ENCODE data around the gene SLC4A5.
"Not testable (repeated sequence)": the region's sequence is repeated elsewhere in the genome, so short reads cannot be mapped to it uniquely, and the experiment has no call there.

Gene SLC4A5

DNA sequence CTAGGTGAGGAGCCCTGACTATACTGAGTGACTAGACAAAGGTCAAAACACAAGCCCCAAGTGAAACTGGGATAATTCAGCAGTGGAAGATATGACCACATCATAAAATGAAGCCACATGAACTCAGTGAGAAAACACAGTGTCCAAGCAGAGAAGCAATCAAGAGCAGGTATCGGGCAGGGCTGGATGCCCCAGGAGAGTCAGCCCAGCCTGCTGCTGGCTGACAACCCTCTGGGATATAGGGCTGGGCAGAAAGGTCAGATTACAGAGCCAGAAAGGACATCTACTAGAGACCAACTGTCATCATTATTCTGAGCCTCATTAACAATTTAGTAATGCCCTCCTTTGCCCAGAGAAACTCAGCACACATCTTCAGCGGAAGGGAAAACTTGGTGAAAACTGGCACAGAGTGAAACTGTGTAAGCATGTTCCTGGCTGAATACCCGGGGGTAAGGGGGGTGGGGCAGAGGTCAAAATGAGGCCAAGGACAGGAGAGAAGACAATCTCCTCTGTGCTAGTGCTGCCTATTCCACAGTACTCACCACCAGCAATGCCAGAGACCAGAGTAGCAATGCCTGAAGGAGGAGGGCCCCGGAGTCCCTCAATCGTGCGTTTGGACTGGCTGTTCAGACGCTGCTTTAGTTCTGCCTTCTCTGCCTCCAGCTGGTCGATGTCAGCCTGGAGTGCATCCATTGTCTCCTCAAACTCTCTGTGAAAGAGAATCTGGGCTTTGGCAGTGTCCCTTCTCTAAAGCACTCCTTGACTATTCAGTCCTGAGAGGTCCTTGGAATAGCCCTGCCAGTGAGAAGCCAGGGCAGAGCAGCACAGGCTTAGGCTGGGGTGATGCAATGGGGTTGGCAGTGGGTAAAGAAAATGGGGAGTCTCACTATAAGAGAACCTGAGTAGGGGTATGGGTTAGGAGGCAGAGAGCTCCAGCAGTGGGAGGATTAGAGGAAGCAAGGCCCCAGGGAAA, 21.6 kb upstream of the SLC4A5 start:
- no peak for DNase-seq (ENCODE audit: low spot score)

DNA sequence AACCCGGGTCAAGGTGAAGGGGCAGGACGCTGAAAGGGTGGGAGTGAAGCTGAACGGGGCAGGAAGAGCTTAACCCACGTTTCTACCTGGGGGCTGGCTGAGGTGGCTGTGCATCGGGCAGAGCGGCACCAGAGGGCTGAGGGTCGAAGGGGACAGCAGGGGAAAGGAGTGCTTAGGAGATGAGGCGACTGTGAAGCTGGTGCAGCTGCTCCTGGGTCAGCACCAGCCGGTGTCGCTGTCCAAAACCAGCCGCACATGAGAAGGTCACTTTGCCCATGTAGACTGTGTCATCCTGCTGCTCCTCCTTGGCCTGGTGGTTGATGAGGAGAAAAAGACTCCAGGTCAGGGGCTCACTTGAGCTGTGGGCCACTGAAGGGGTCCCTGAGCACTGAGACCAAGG, 18.1 kb upstream of the SLC4A5 start:
- DNase-seq (ENCODE audit: low spot score), result no peak

DNA sequence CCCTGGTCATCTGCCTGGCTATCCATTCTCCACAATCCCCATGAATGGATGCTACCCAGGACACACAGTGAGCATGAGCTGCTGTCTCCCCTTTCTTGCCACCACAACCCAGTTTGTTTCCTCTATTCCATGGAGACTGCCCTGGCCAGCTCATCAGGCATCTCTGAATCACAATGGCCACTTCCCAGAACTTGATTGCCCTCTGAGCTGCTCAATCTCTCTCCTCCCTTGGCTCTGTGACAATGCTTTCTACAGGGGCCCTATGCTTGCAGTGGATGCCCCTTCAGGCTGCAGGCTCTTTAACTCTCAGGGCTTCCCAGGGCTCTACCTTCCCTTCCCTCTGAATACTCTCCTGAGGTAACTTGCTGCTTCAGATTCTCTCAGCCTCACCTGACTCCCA, 14.4 kb upstream of the SLC4A5 start:
- no peak for DNase-seq (ENCODE audit: low spot score)

DNA sequence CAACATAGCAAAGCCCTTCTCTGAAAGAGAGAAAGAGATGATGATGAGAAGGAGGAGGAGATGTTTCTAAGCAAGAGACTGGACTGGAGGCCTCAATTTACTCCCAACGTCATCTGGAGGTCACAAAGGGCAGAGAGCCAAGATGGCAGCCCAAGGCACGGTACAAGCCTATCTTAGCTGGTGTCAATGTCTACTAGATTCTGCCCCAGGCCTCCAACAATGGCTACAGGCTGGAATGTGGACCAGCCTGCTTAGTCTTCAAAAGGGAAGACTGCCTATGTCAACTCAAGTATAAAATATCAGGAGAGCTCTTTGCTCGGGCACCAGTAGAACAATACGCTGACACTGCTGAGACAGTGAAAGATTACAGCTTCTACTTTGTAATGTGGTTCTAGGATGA, 6.7 kb upstream of the SLC4A5 start:
- no peak for DNase-seq (ENCODE audit: low spot score)

DNA sequence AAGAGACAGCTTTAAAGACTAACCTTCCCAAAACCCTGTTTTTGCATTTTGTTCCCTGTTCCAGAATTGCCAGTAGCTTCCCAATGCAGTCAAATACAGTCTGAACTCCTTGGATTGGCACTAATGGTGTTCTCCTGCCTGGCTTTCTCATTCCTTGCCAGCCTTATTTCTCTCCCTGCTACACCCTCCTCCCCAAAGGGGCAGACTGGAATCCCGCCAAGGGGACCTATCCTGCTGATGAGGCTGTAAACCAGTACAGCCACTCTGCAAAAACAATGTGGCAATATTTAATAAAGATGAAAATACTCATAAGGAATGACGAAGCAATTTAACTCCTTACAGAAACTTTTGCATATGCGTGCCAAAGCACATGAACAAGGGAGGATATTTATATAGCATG, 4.5 kb upstream of the SLC4A5 start:
- DNase-seq (ENCODE audit: low spot score), result no peak

DNA sequence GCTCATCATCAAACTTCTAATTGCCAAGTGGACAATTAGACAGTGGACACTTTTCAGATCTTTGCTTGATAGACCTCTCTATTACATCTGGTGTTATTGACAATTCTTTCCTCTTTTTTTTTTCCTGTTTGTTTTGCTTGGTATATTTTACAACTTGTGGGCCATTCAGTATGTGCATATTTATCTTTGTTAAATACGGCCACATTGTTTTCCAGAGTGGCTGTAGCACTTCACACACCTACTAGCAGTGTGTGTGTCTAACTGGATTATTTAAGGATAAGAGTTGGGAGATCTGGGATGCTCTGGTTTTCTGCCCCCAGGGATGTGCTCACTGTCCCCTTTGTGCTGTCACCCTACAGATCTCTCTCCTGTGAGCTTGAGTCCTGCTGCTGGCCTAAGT, 4.1 kb upstream of the SLC4A5 start:
- DNase-seq (ENCODE audit: low spot score), result no peak

DNA sequence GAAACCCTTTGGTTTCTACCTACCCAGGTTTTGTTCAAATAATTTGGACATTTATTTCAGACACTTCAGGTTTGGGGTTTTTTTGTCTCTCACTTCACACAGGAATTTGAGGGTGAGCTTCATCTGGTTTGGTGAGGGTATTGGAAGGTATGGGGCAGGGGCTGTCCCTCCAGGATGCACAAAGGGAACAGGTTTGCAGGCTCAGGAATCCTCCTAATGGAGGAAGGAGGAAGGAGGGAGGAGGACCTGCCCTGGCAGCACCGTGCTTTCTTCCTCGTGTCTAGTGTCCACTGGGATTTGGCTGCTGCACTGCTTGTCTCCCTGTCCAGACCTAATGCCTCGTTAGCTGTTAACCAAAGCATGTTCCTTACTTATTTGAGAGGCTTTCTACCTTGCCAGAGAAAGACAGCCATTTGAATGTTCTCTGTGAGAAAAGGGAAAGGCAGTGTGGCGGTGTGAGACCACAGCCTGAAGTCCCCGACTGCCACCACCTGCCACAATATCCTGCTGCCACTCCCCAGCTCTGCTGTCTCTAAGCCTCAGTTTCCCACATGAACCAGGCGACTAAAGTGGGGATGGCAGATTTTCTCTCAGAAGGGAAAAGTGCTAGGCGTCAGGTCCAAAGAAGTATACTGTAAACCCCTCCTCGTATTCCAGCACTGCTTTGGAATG, 2.2 kb upstream of the SLC4A5 start:
- no peak for DNase-seq (ENCODE audit: low spot score)

DNA sequence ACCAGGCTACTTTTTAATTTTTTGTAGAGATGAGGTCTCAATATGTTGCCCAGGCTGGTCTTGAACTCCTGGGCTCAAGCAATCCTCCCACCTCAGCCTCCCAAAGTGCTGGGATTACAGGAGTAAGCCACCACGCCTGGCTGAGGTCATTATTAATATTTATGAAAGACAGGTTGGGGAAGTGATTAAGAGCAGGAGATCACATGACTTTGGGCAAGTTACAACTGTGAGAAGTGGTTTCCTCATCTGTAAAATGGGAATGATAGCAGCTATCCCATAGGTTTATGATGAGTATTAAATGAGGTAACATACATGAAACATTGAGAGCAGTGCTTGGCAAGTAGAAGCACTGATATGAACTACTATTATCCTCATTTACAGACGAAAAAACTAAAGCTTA, 7.0 kb downstream of the SLC4A5 start:
- DNase-seq (ENCODE audit: low spot score), result not testable (repeated sequence)

DNA sequence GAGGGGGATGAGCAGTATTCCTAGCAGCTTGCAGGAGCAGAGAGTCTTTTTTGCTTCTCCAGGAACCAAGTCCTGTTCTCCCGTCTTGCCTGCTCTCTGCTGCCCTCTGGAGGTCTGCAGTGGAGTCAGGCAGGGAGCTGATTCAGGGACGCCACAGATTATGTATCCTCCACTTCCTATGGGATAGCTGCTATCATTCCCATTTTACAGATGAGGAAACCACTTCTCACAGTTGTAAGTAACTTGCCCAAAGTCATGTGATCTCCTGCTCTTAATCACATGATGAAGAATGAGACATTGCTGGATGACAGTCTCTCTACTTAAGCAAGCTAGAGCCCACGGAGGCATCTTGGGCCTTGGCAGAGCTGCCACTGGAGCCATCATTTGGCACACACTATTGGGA, 8.3 kb downstream of the SLC4A5 start:
- peak; percentile 77 for DNase-seq (ENCODE audit: low spot score)

DNA sequence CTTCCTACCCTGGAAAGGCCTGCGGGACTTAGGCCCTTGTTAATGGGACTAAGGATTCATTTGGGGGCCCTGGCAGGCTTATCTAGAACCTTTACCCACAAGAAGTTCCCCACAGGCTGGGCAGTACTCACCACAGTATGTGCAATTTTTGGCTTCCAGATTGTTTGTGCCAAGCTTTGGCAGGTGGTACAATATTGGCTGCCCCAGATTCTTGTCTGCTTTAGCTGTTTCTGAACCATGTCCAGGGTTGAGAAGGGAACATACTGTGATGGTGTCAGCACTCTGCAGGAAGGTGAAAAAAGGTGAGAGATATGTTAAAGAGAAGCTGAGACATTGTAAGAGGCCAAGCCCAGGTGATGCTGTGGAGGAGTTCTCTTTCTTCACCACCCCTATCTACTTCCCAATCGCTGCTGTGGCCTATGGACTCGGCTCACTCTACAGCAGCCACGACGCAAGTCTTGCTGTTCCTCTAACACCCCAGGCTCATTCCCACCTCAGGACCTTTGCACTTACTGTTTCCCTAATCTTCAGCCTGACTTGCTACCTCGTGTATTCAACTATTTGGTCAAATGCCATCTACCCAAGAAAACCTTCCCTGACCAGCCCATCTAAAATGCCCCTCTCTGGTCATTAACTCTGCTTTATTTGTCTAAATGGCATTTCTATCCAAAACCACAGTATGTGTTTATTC, 9.2 kb downstream of the SLC4A5 start:
- no peak for DNase-seq (ENCODE audit: low spot score)

DNA sequence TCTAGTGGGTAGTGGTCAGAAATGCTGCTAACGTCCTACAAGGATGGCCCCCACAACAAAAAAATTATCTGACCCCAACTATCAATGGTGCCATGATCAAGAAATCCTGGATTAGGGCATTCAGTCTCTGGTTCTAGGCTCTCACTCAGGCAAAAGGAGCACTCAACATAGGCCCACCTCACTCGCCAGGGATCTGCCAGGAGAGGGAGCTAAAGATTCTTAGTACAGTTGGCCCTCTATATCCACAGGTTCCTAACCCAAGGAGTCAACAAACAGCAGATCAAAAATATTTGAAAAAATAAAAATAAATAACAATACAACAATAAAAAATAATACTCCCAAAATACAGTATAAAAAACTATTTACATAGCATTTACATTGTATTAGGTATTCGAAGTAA, 10.0 kb downstream of the SLC4A5 start:
- no peak for DNase-seq (ENCODE audit: low spot score)

DNA sequence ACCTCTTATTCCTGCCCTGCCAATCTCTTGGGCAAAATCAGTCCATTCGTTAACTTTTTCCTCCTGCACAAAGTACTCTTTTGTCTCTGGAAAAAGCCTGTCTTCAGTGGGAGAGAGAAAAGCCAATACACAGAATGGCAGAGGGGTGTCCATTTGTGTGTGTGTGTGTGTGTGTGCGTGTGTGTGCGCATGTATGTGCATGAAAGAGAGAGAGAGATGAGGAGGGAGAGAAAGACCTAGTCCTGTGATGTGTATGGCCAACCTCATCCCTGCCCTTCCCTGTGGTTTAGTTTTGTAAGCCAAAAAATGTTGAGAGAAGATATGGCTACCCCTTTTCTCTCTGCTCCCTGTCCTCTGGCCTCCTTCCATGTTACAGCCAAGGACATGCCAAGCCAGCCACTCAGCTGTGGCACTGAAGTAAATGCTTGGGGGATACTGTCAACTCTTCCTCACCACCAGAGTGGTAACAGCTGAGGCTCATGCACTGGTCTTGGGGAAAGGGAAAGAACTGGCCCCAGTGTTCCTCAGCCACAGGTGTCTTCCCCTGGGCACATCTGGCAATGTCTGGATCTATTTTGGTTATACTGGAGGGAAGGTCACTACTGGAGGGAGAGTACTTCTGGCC, 10.6 kb downstream of the SLC4A5 start:
- no peak for DNase-seq (ENCODE audit: low spot score)

DNA sequence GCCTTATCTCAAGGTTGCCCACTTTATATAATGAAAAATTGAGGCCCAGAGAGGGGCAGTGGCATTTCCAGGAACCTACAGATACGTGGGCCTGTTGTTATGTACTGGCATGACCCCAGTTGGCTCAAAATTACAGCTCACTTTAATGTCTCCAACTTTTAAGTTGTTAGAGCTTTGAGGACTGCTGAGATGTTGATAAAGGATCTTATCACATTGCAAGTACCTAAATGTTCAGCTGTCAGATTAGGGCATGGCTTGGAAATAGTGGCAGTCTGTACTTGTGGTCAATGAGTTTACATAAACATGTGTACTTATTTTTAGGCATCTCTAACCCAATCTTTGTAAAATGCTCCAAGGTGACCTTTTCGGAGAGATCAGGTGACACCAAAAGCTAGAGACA, 14.6 kb downstream of the SLC4A5 start:
- DNase-seq (ENCODE audit: low spot score), result no peak

DNA sequence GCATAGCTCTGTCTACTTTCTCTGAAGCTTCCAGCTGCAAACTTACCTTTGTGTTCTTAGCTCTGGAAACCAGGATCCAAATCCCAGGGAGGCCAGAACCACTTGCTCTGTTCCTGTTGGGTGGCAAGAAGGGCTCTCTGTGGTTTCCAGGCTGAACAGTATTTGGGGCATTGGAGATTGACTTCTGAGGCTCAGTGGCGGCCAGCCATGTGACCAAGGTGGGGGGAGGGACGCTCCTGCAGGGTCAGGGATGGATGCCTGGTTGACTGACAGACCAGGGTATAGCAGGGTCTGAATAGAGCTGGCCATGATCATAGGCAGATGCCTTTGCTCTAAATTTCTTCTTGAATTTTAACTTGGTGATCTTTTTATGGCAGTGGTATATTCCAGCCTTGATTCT, 15.1 kb downstream of the SLC4A5 start:
- DNase-seq (ENCODE audit: low spot score), result no peak

DNA sequence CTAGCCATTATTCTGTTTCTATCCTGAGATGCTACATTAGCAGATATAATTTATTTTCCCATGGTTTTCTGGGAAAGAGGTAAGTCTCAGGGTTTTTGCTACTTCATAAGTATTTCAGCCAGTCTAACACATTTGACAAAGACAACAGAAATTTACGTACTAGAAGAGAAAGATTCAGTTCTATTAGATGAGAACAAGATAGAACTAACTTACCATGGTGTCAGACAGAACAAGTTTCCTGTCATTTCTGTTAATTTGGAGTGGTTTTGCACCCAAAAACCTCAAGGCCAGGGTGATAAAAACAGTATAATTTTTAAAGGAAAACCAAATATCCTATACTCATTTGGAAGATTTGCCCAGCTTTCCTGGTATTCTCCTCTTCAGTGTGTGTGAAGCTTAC, 15.6 kb downstream of the SLC4A5 start:
- no peak for DNase-seq (ENCODE audit: low spot score)

DNA sequence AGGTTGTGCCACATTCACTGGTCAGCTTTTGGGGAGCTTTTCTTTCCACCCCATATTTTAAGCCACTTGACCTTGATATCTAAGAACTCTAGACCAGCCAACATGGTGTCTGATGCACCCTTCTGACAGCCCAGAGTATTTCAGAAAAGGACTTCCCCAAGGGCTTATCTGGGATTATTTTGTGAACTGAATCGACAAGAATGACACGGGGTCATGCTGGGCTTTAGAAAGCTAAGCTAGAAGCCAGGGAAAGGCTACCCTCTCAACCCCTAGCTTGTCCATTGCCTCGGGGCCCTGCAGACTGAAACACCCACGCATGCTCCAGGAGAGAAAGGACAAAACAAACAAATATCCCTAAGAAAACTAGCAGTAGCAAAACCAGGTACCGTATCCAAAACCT, 16.0 kb downstream of the SLC4A5 start:
- no peak for DNase-seq (ENCODE audit: low spot score)

DNA sequence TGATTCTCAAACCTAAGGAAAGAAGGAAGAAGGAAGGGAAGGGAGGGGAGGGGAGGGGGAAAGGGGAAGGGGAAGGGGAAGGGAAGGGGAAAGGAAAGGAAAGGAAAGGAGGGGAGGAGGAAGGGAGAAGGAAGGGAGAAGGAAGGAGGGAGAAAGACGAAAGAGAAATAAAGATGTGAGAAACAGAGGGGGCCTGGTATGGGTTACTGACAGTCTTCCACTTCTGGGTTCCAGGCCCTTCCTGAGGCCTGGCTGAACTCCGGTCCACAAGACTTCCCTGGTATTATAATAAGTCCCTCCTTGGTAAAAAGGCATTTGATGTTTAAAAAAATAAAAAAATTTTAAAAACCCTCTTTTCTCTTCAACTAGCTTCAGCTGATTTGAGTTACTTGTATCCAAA, 17.4 kb downstream of the SLC4A5 start:
- DNase-seq (ENCODE audit: low spot score), result no peak

DNA sequence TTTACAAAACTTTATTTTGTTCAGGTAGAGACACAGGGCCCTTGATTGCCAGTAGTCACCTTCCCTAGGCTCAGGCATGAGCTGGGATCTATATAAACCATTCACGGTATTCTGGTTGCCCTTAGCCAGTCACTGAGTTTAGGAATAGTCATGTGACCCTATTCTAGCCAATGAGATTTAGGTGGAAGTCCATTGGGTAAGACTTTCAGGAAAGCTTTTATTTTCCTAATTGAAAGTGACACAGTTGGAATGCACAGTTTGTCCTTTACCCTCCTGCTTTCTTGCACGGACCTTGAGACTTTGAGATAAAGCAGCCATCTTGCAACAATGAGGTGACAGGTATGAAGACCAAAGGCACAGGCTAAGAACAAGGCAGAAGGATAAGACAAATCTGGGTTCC, 21.5 kb downstream of the SLC4A5 start:
- DNase-seq (ENCODE audit: low spot score), result no peak

DNA sequence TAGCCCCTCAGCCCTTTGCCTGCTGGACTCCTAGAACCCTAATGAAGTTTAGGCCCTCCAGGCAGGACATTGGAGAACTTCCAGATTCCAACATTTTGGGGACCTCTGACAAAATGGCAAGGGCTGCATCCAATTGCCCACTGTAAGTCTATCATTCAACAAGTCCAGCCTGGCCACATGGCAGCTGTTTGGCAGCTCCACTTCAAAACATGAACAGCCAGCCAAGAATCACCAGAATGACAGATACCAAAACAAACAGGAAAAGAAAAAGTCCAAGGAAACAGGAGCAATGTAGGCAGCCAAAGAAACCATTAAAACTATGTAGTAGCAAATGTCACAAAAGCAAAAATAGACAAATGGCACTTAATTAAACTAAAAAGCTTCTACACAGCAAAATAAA, 25.5 kb downstream of the SLC4A5 start:
- DNase-seq (ENCODE audit: low spot score), result no peak

DNA sequence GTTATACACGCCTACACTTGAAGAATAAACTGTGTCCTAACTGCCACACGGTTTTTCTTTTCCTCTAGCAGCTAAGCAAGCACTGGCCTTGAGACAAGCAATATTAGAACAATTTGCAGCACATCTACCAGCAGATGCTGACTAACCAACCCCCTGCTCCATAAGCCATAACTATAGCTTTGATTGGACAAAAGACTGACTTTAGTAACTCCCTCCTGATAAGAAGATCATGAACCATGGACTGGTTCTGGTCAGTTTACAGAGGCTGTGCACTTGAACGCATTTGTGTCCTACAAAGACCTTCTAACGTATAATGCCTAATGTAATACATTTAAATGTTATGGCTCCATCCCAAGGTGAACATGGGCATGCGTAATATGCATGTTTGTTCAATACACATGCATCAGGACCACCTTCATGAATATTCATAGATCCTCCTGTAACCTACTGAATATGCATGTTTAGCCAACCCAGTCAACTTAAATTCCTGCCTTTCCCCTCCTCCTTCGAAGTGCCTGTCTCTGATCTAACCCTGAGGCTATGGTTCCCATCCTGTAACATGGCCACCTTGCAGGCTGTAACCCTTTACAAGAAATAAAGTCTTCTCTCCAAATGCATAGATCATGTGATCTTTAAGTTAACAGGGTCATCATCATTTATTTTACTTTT, 26.5 kb downstream of the SLC4A5 start:
- no peak for DNase-seq (ENCODE audit: low spot score)

DNA sequence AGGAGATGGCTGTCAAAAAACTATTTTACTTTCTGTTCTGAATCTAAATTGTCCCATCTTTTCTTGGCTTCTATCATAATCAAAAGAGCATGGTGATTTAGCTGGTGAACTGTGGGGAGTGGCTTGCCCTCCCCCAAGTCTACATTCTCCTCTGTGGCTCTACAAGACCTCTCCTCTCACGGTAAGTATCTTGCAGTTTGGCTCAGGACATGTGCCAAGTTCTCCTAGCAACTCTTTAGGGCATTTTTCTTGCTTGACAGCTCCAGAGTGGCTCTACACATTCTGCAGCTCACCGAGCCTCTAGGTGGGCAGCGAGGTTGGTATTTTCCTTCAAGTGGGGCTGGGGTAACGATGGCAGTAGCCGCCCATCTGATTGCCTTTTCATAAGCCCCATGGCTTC, 29.1 kb downstream of the SLC4A5 start:
- no peak for DNase-seq (ENCODE audit: low spot score)

DNA sequence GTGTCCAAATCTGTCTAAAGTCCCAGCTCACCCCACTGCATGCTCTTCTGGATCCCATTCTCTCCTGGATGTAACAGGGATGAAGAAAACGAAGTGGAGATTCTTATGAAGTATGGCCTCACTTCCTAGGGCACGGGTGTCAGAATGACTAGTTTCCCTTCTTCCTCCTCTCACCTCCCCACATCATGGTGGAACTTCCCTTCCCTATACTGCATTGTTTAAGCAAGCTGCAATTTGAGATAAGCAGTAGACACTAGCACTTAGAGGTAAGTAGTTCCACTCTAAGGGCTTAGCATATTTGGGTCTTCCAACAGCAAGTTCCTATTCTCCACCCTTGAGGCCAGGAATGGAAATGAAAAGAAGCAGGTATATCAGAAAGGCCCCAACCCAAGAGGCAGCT, 29.7 kb downstream of the SLC4A5 start:
- DNase-seq (ENCODE audit: low spot score), result no peak
